HUES64 (cell line): ENCODE data around the gene C15orf62.

ENCODE experiments used
- H3K27ac ChIP-seq: 2 replicates; pipeline ENCODE4 v1.7.0; 2013; ENCODE audit warnings: low read depth, low read length, inconsistent platforms
- H3K27me3 ChIP-seq: 2 replicates; pipeline ENCODE4 v1.6.1; 2013; ENCODE audit warnings: mild to moderate bottlenecking, low read length; ENCODE audit not compliant: insufficient read depth
- H3K36me3 ChIP-seq: 2 replicates; pipeline ENCODE4 v1.6.1; 2013; ENCODE audit warnings: mild to moderate bottlenecking, low read length; ENCODE audit not compliant: insufficient read depth
- H3K4me1 ChIP-seq: 2 replicates; pipeline ENCODE4 v1.6.1; 2013; ENCODE audit warnings: mild to moderate bottlenecking, low read length, moderate library complexity; ENCODE audit not compliant: insufficient read depth
- H3K4me3 ChIP-seq: 2 replicates; pipeline ENCODE4 v1.5.1; 2013; ENCODE audit warnings: mild to moderate bottlenecking, low read length, moderate library complexity
- H3K9ac ChIP-seq: 2 replicates; pipeline ENCODE4 v1.6.1; 2013; ENCODE audit warnings: mild to moderate bottlenecking, low read depth, low read length
- H3K9me3 ChIP-seq: 2 replicates; pipeline ENCODE4 v1.6.1; 2013; ENCODE audit warnings: low read depth, low read length; ENCODE audit not compliant: insufficient read depth
- WGBS: fragments of 150-250, 120-280 bp; methylation state at CpG from one replicate; pipeline ENCODE4 v1.1.7; 2013; ENCODE audit warnings: missing lambda C conversion rate; 5-methylcytosine and 5-hydroxymethylcytosine counted together

C15orf62 gene

GRCh38 chr15:40803688-40804087 is 33.9 kb downstream of the C15orf62 start:
- H3K9ac ChIP-seq: no peak overlapping the region
- no peaks in the 10 kb centered on the region for H3K36me3 ChIP-seq
- peaks cover 13% of the 10 kb centered on the region for H3K4me1 ChIP-seq
- H3K27me3 ChIP-seq: no peaks in the 10 kb centered on the region
- 91% methylated on average over 1 of the region's 1 CpG for WGBS
- no peaks in the 10 kb centered on the region for H3K9me3 ChIP-seq
- no peak overlapping the region for H3K27ac ChIP-seq
- no peak overlapping the region for H3K4me3 ChIP-seq

GRCh38 chr15:40806672-40807027 is 36.9 kb downstream of the C15orf62 start:
- WGBS: 9% methylated on average over 2 of the region's 2 CpGs

GRCh38 chr15:40807028-40807887 is 37.5 kb downstream of the C15orf62 start, which contains the start of the genes DNAJC17 and ZFYVE19:
TSS of gene DNAJC17 (minus strand) at chr15:40807473. CDS start at chr15:40807446, 27 bp downstream.
TSS of gene ZFYVE19 (plus strand) at chr15:40807089. CDS start at chr15:40807590, 501 bp downstream.
- H3K4me3 ChIP-seq: peak within 1 kb of the TSS; percentile 94
- WGBS: under 1% methylated on average over 64 of the region's 64 CpGs

More at GRCh38 chr15:40806672-40807027, 36.9 kb downstream of the C15orf62 start:
- peak overlapping the region; percentile 75; the same call in 1 of the 2 replicates for H3K9ac ChIP-seq
- 0 out of 2 replicates have a peak, but pooled peaks cover 4% of the 10 kb centered on the region for H3K36me3 ChIP-seq
- no peaks in the 10 kb centered on the region for H3K9me3 ChIP-seq
- H3K4me1 ChIP-seq: peaks cover 7% of the 10 kb centered on the region; the same call in 1 of the 2 replicates
- no peaks in the 10 kb centered on the region for H3K27me3 ChIP-seq
- H3K4me3 ChIP-seq: peak overlapping the region; percentile 94
- no peak overlapping the region for H3K27ac ChIP-seq

GRCh38 chr15:40807888-40808461 is 38.2 kb downstream of the C15orf62 start:
- Histone ChIP-seq H3K27ac (no peak overlapping the region), H3K9ac (peak overlapping the region; percentile 51; the same call in 1 of the 2 replicates), H3K27me3 (no peaks in the 10 kb centered on the region), H3K4me3 (peak overlapping the region; percentile 94), H3K4me1 (peaks cover 7% of the 10 kb centered on the region; the same call in 1 of the 2 replicates), H3K36me3 (peaks cover 7% of the 10 kb centered on the region; the same call in 1 of the 2 replicates), H3K9me3 (no peaks in the 10 kb centered on the region)
- 48% methylated on average over 19 of the region's 19 CpGs for WGBS

More at GRCh38 chr15:40807028-40807887, 37.5 kb downstream of the C15orf62 start, which contains the start of the genes DNAJC17 and ZFYVE19:
- H3K27ac ChIP-seq: peak within 1 kb of the TSS; percentile 28
- H3K9ac ChIP-seq: peak within 1 kb of the TSS; percentile 75
- H3K4me1 ChIP-seq: peaks cover 7% of the 10 kb centered on the region; the same call in 1 of the 2 replicates
- 0 out of 2 replicates have a peak, but pooled peaks cover 4% of the 10 kb centered on the region for H3K36me3 ChIP-seq
- H3K9me3 ChIP-seq: no peaks in the 10 kb centered on the region
- H3K27me3 ChIP-seq: no peaks in the 10 kb centered on the region

GRCh38 chr15:40808861-40809450 is 39.2 kb downstream of the C15orf62 start:
- peaks cover 7% of the 10 kb centered on the region; the same call in 1 of the 2 replicates for H3K4me1 ChIP-seq
- H3K9me3 ChIP-seq: no peaks in the 10 kb centered on the region
- no peak overlapping the region for H3K4me3 ChIP-seq
- 85% methylated on average over 8 of the region's 8 CpGs for WGBS
- H3K36me3 ChIP-seq: peaks cover 13% of the 10 kb centered on the region; the same call in 1 of the 2 replicates
- H3K27me3 ChIP-seq: no peaks in the 10 kb centered on the region
- no peak overlapping the region for H3K27ac ChIP-seq
- H3K9ac ChIP-seq: no peak overlapping the region

GRCh38 chr15:40812721-40813425 is 43.1 kb downstream of the C15orf62 start:
- Histone ChIP-seq H3K36me3 (peaks cover 20% of the 10 kb centered on the region), H3K9me3 (no peaks in the 10 kb centered on the region), H3K9ac (no peak overlapping the region), H3K27ac (no peak overlapping the region), H3K4me3 (no peak overlapping the region), H3K4me1 (0 out of 2 replicates have a peak, but pooled peaks cover 2% of the 10 kb centered on the region), H3K27me3 (no peaks in the 10 kb centered on the region)
- 94% methylated on average over 12 of the region's 12 CpGs for WGBS

GRCh38 chr15:40815042-40815698 is 45.4 kb downstream of the C15orf62 start:
- WGBS: 91% methylated on average over 4 of the region's 4 CpGs
- Histone ChIP-seq H3K4me3 (no peak overlapping the region), H3K9ac (no peak overlapping the region), H3K9me3 (no peaks in the 10 kb centered on the region), H3K4me1 (no peaks in the 10 kb centered on the region), H3K36me3 (peaks cover 20% of the 10 kb centered on the region), H3K27ac (no peak overlapping the region), H3K27me3 (no peaks in the 10 kb centered on the region)

- no peaks in the 10 kb centered on the region for H3K9me3 ChIP-seq
- H3K4me1 ChIP-seq: no peaks in the 10 kb centered on the region
- H3K27ac ChIP-seq: no peak overlapping the region
- peaks cover 7% of the 10 kb centered on the region; the same call in 1 of the 2 replicates for H3K36me3 ChIP-seq
- H3K4me3 ChIP-seq: no peak overlapping the region
- H3K9ac ChIP-seq: no peak overlapping the region
- H3K27me3 ChIP-seq: no peaks in the 10 kb centered on the region
- 92% methylated on average over 7 of the region's 7 CpGs for WGBS
These were observed 49.3 kb downstream of the C15orf62 start for GRCh38 chr15:40819048-40819447.

GRCh38 chr15:40821195-40821594 is 51.4 kb downstream of the C15orf62 start:
- no peak overlapping the region for H3K4me3 ChIP-seq
- H3K27ac ChIP-seq: no peak overlapping the region
- no peaks in the 10 kb centered on the region for H3K36me3 ChIP-seq
- no peaks in the 10 kb centered on the region for H3K27me3 ChIP-seq
- no peaks in the 10 kb centered on the region for H3K4me1 ChIP-seq
- H3K9ac ChIP-seq: no peak overlapping the region
- H3K9me3 ChIP-seq: no peaks in the 10 kb centered on the region
- 98% methylated on average over 2 of the region's 2 CpGs for WGBS
